GM10266 (cell line): ENCODE results near the gene PIWIL1.

Experiments
- DNase-seq: peaks from one replicate; pipeline ENCODE4 v3.0.0; 2012; ENCODE audit errors: extremely low spot score
- CTCF ChIP-seq: IDR thresholded peaks from 2 replicates; pipeline ENCODE4 v1.5.1; 2012; ENCODE audit warnings: mild to moderate bottlenecking, low read depth; ENCODE audit not compliant: control insufficient read depth, insufficient read depth; ENCODE audit errors: missing control alignments

Gene PIWIL1

GRCh38 chr12:130336723-130337487 lies 782 bp upstream of the PIWIL1 start:
- no peak for TF ChIP-seq CTCF
- peak; percentile 20 for DNase-seq

GRCh38 chr12:130338794-130339601 lies 1.3 kb downstream of the PIWIL1 start:
- no peak for DNase-seq
- TF ChIP-seq CTCF, result no peak

- DNase-seq, result no peak
- no peak for TF ChIP-seq CTCF
Observed at GRCh38 chr12:130339951-130340350, 2.3 kb downstream of the PIWIL1 start.

- TF ChIP-seq CTCF, result no peak
- DNase-seq, result no peak
Observed at GRCh38 chr12:130342442-130342841, 4.8 kb downstream of the PIWIL1 start.

- DNase-seq, result no peak
- no peak for TF ChIP-seq CTCF
Observed at GRCh38 chr12:130342842-130343241, 5.2 kb downstream of the PIWIL1 start.

- TF ChIP-seq CTCF, result no peak
Observed at GRCh38 chr12:130344529-130344928, 6.8 kb downstream of the PIWIL1 start.

GRCh38 chr12:130345292-130345691 lies 7.6 kb downstream of the PIWIL1 start:
- no peak for DNase-seq
- no peak for TF ChIP-seq CTCF

More at GRCh38 chr12:130344529-130344928, 6.8 kb downstream of the PIWIL1 start:
- DNase-seq, result no peak
